CD8-positive, alpha-beta memory T cell (primary cell): ENCODE measurements around the gene CDCA4. TPM values are rescaled to one million over a fixed set of nuclear protein-coding genes. Genes with fewer than 3 reads are reported as not detected.
A peak's percentile ranks its signal among the peaks of the same experiment; 100 is the strongest.
"Not testable (repeated sequence)": the region's sequence is repeated elsewhere in the genome, so short reads cannot be mapped to it uniquely, and the experiment has no call there.

Source experiments
- CTCF ChIA-PET: fragments of 350-600 bp; sonication (Branson Sonifier 250); formaldehyde crosslinking; loops from one replicate; lab custom pipeline; 2021; ENCODE audit warnings: antibody characterized with exemption; lab: Charles Lee
- POLR2A ChIA-PET: fragments of 350-600 bp; sonication (Branson Sonifier 250); formaldehyde crosslinking; loops from one replicate; lab custom pipeline; 2021; ENCODE audit warnings: antibody characterized with exemption; lab: Charles Lee
- DNase-seq, 5 donors: peaks; one replicate each; pipeline versions ENCODE4 v3.0.0 to v3.0.0-alpha.2; 2020 to 2022; ENCODE audit warnings: mixed read lengths in 1 of 5
- H3K27ac ChIP-seq: one replicate; pipeline ENCODE4 v1.7.0; 2013; ENCODE audit warnings: low read depth, mild to moderate bottlenecking, low read length, moderate library complexity
- H3K27me3 ChIP-seq: 2 replicates; pipeline ENCODE4 v1.7.0; 2013; ENCODE audit warnings: low read length, mild to moderate bottlenecking; ENCODE audit not compliant: insufficient read depth, poor library complexity, severe bottlenecking
- H3K36me3 ChIP-seq: 2 replicates; pipeline ENCODE4 v1.7.0; 2013; ENCODE audit warnings: mild to moderate bottlenecking, low read length, moderate library complexity; ENCODE audit not compliant: insufficient read depth
- H3K4me1 ChIP-seq: 2 replicates; pipeline ENCODE4 v1.7.0; 2013; ENCODE audit warnings: mild to moderate bottlenecking, low read length, moderate library complexity; ENCODE audit not compliant: insufficient read depth
- H3K4me3 ChIP-seq: 2 replicates; pipeline ENCODE4 v1.7.0; 2013; ENCODE audit warnings: mild to moderate bottlenecking, low read length
- H3K9me3 ChIP-seq: 2 replicates; pipeline ENCODE4 v1.7.0; 2013; ENCODE audit warnings: mild to moderate bottlenecking, low read length
- H3K27ac Mint-ChIP-seq, 8 donors: one replicate each; pipeline ENCODE4 v1.8.0; 2020 to 2021; ENCODE audit warnings: mixed read lengths in 8 of 8, mild to moderate bottlenecking in 6 of 8, inconsistent platforms in 3 of 8, moderate library complexity in 3 of 8
- H3K27me3 Mint-ChIP-seq, 2 donors: one replicate each; pipeline ENCODE4 v1.8.0; 2020 to 2021; ENCODE audit warnings: mixed read lengths in 2 of 2, mild to moderate bottlenecking in 1 of 2, moderate library complexity in 1 of 2
- H3K36me3 Mint-ChIP-seq, 3 donors: one replicate each; pipeline ENCODE4 v1.8.0; 2020 to 2021; ENCODE audit warnings: mixed read lengths in 3 of 3, inconsistent platforms in 1 of 3, mild to moderate bottlenecking in 1 of 3
- H3K4me1 Mint-ChIP-seq, 3 donors: one replicate each; pipeline ENCODE4 v1.8.0; 2020 to 2021; ENCODE audit warnings: mixed read lengths in 3 of 3, inconsistent platforms in 1 of 3, mild to moderate bottlenecking in 1 of 3
- H3K4me3 Mint-ChIP-seq, 7 donors: one replicate each; pipeline ENCODE4 v1.8.0; 2020 to 2021; ENCODE audit warnings: mixed read lengths in 7 of 7, mild to moderate bottlenecking in 6 of 7, moderate library complexity in 4 of 7, inconsistent platforms in 2 of 7
- H3K9me3 Mint-ChIP-seq, 5 donors: one replicate each; pipeline ENCODE4 v1.8.0; 2020 to 2022; ENCODE audit warnings: mixed read lengths in 5 of 5, mild to moderate bottlenecking in 3 of 5, moderate library complexity in 2 of 5, inconsistent platforms in 1 of 5
- polyA plus RNA-seq: library from polyadenylated mRNA; unstranded; fragments of 300-500 nt; fragmentation: Illumina TruSeq; gene quantifications from one replicate; pipeline ENCODE4 v1.2.3, GENCODE V29; 2021
- total RNA-seq, 2 experiments: library from RNA; stranded (reverse); gene quantifications; one replicate each; pipeline ENCODE4 v1.2.3, GENCODE V29; 2021

CDCA4 gene
- total and polyA plus RNA-seq, 3 experiments from 2014 or later: 23.8 to 76.7 (median 73.0) TPM

- no peak for DNase-seq
- H3K27ac ChIP-seq: peak overlapping the region; percentile 89
- Mint-ChIP-seq H3K4me3 (peak overlapping the region; percentile 88 to 100 (median 94)), H3K4me1 (peaks cover 63 to 91% (median 71%) of the 10 kb centered on the region in 3 donors), H3K36me3 (peaks cover 0 to 22% (median 2%) of the 10 kb centered on the region in 3 donors), H3K9me3 (no peaks in the 10 kb centered on the region), H3K27me3 (peaks cover 0 to 2% of the 10 kb centered on the region in 2 donors), H3K27ac (peak overlapping the region; percentile 94 to 100 (median 98))
- H3K9me3 ChIP-seq: no peaks in the 10 kb centered on the region
- peak overlapping the region; percentile 99 for H3K4me3 ChIP-seq
- no peaks in the 10 kb centered on the region for H3K36me3 ChIP-seq
- ChIA-PET CTCF (interaction anchor here (1.3 to 12.5 kb wide), 8 partner anchors 8 to 90 kb away, joined by 4 to 153 read pairs (median 6); no protein-coding TSS in a partner anchor), POLR2A (interaction anchor here (1.0 to 3.6 kb wide), 6 partner anchors 8 to 248 kb away, joined by 3 to 34 read pairs (median 10); partner anchors contain the start of genes CDCA4 and PACS2)
- H3K4me1 ChIP-seq: peaks cover 81% of the 10 kb centered on the region
- no peaks in the 10 kb centered on the region for H3K27me3 ChIP-seq
Measured at GRCh38 chr14:105066240-105067071, 45.6 kb upstream of the CDCA4 start.

- peak; percentile 82 to 97 (median 96) for DNase-seq
- H3K27me3 Mint-ChIP-seq: peaks cover 0 to 2% of the 10 kb centered on the region in 2 donors
- peaks cover 63 to 91% (median 69%) of the 10 kb centered on the region in 3 donors for H3K4me1 Mint-ChIP-seq
- H3K27ac Mint-ChIP-seq: peak within 1 kb of the TSS; percentile 94 to 100 (median 98)
- Histone ChIP-seq H3K4me1 (peaks cover 86% of the 10 kb centered on the region), H3K27me3 (no peaks in the 10 kb centered on the region), H3K4me3 (peak within 1 kb of the TSS; percentile 99), H3K27ac (peak within 1 kb of the TSS; percentile 89), H3K36me3 (no peaks in the 10 kb centered on the region), H3K9me3 (no peaks in the 10 kb centered on the region)
- POLR2A ChIA-PET: interaction anchor here (0.6 to 3.6 kb wide), 13 partner anchors 8 to 424 kb away, joined by 3 to 34 read pairs (median 4); partner anchors contain the start of genes BRF1, BTBD6, CDCA4 and PACS2
- H3K36me3 Mint-ChIP-seq: peaks cover 0 to 22% (median 2%) of the 10 kb centered on the region in 3 donors
- peak within 1 kb of the TSS; percentile 88 to 100 (median 94) for H3K4me3 Mint-ChIP-seq
- CTCF ChIA-PET: interaction anchor here (1.0 to 12.5 kb wide), 8 partner anchors 8 to 89 kb away, joined by 3 to 153 read pairs (median 6); no protein-coding TSS in a partner anchor
- no peaks in the 10 kb centered on the region for H3K9me3 Mint-ChIP-seq
Measured at GRCh38 chr14:105065280-105066228, 44.7 kb upstream of the CDCA4 start, which contains the start of gene GPR132. TSS of gene GPR132 (minus strand) at chr14:105065430. CDS start at chr14:105055420, 10,010 bp downstream.

GRCh38 chr14:105064721-105065143, 43.8 kb upstream of the CDCA4 start:
- Histone ChIP-seq H3K27me3 (no peaks in the 10 kb centered on the region), H3K4me3 (peak overlapping the region; percentile 99), H3K9me3 (no peaks in the 10 kb centered on the region), H3K36me3 (no peaks in the 10 kb centered on the region), H3K27ac (peak overlapping the region; percentile 89), H3K4me1 (peaks cover 86% of the 10 kb centered on the region)
- H3K4me3 Mint-ChIP-seq: peak overlapping the region; percentile 88 to 100 (median 94)
- H3K27me3 Mint-ChIP-seq: peaks cover 0 to 2% of the 10 kb centered on the region in 2 donors
- H3K27ac Mint-ChIP-seq: peak overlapping the region; percentile 94 to 100 (median 98)
- ChIA-PET POLR2A (interaction anchor here (0.6 to 3.6 kb wide), 10 partner anchors 8 to 425 kb away, joined by 3 to 34 read pairs (median 5); partner anchors contain the start of genes BTBD6 and CDCA4), CTCF (interaction anchor here (1.0 to 12.5 kb wide), 8 partner anchors 9 to 89 kb away, joined by 3 to 153 read pairs (median 7); no protein-coding TSS in a partner anchor)
- H3K36me3 Mint-ChIP-seq: peaks cover 0 to 23% (median 2%) of the 10 kb centered on the region in 3 donors
- peak in 4 of 5 donors; percentile 37 to 69 (median 49) for DNase-seq
- H3K9me3 Mint-ChIP-seq: no peaks in the 10 kb centered on the region
- H3K4me1 Mint-ChIP-seq: peaks cover 62 to 91% (median 69%) of the 10 kb centered on the region in 3 donors

- H3K4me3 ChIP-seq: peak overlapping the region; percentile 99
- POLR2A ChIA-PET: interaction anchor here (0.6 to 3.6 kb wide), 5 partner anchors 11 to 426 kb away, joined by 3 to 34 read pairs (median 14); partner anchors contain the start of gene CDCA4
- H3K4me3 Mint-ChIP-seq: peak overlapping the region; percentile 88 to 100 (median 94)
Measured at GRCh38 chr14:105064001-105064400, 43.1 kb upstream of the CDCA4 start.

GRCh38 chr14:105063506-105063905, 42.6 kb upstream of the CDCA4 start:
- peaks cover 59 to 93% (median 65%) of the 10 kb centered on the region in 3 donors for H3K4me1 Mint-ChIP-seq

More at GRCh38 chr14:105064001-105064400, 43.1 kb upstream of the CDCA4 start:
- Mint-ChIP-seq H3K27ac (peak overlapping the region; percentile 94 to 100 (median 98)), H3K36me3 (peaks cover 2 to 30% (median 5%) of the 10 kb centered on the region in 3 donors), H3K4me1 (peaks cover 64 to 93% (median 69%) of the 10 kb centered on the region in 3 donors), H3K27me3 (peaks cover 0 to 2% of the 10 kb centered on the region in 2 donors), H3K9me3 (no peaks in the 10 kb centered on the region)
- Histone ChIP-seq H3K36me3 (no peaks in the 10 kb centered on the region), H3K4me1 (peaks cover 86% of the 10 kb centered on the region), H3K27ac (peak overlapping the region; percentile 89), H3K9me3 (no peaks in the 10 kb centered on the region), H3K27me3 (no peaks in the 10 kb centered on the region)
- no peak for DNase-seq
- CTCF ChIA-PET: interaction anchor here (1.0 to 12.5 kb wide), 5 partner anchors 10 to 88 kb away, joined by 3 to 153 read pairs (median 7); no protein-coding TSS in a partner anchor

GRCh38 chr14:105063056-105063455, 42.2 kb upstream of the CDCA4 start:
- no peak for DNase-seq
- Mint-ChIP-seq H3K4me1 (peaks cover 61 to 94% (median 68%) of the 10 kb centered on the region in 3 donors), H3K9me3 (no peaks in the 10 kb centered on the region), H3K27ac (peak overlapping the region; percentile 80 to 100 (median 98)), H3K4me3 (peak overlapping the region; percentile 88 to 100 (median 94)), H3K27me3 (peaks cover 0 to 2% of the 10 kb centered on the region in 2 donors), H3K36me3 (peaks cover 4 to 37% (median 5%) of the 10 kb centered on the region in 3 donors)
- Histone ChIP-seq H3K27ac (peak overlapping the region; percentile 4), H3K36me3 (peaks cover under 1% of the 10 kb centered on the region), H3K9me3 (no peaks in the 10 kb centered on the region), H3K27me3 (no peaks in the 10 kb centered on the region), H3K4me3 (peak overlapping the region; percentile 99), H3K4me1 (peaks cover 90% of the 10 kb centered on the region)
- ChIA-PET CTCF (interaction anchor here (1.0 to 12.5 kb wide), 4 partner anchors 11 to 25 kb away, joined by 3 to 153 read pairs (median 56); no protein-coding TSS in a partner anchor), POLR2A (interaction anchor here (0.8 to 3.6 kb wide), 3 partner anchors 16 to 427 kb away, joined by 3 to 34 read pairs (median 4); no protein-coding TSS in a partner anchor)

More at GRCh38 chr14:105063506-105063905, 42.6 kb upstream of the CDCA4 start:
- Histone ChIP-seq H3K27ac (peak overlapping the region; percentile 4), H3K4me3 (peak overlapping the region; percentile 99), H3K4me1 (peaks cover 86% of the 10 kb centered on the region)
- H3K9me3 ChIP-seq, DNase-seq, H3K36me3 ChIP-seq, H3K27me3 Mint-ChIP-seq, H3K9me3 Mint-ChIP-seq, H3K27me3 ChIP-seq: not testable (repeated sequence)
- peaks cover 2 to 33% (median 5%) of the 10 kb centered on the region in 3 donors for H3K36me3 Mint-ChIP-seq
- peak overlapping the region; percentile 79 to 100 (median 98) for H3K27ac Mint-ChIP-seq
- CTCF ChIA-PET: interaction anchor here (1.0 to 12.5 kb wide), 4 partner anchors 11 to 24 kb away, joined by 3 to 153 read pairs (median 56); no protein-coding TSS in a partner anchor
- POLR2A ChIA-PET: interaction anchor here (0.8 to 3.6 kb wide), 3 partner anchors 17 to 426 kb away, joined by 3 to 34 read pairs (median 4); no protein-coding TSS in a partner anchor
- peak overlapping the region; percentile 88 to 100 (median 94) for H3K4me3 Mint-ChIP-seq
